Renal cortex interstitium (tissue), 11 donors: Measurements from ENCODE around the gene CARS2. TPM values are rescaled to one million over a fixed set of nuclear protein-coding genes. Genes with fewer than 3 reads are reported as not detected.
"Not testable (repeated sequence)": the region's sequence is repeated elsewhere in the genome, so short reads cannot be mapped to it uniquely, and the experiment has no call there.

Experiments
- DNase-seq, 11 donors: peaks; one replicate each; pipeline ENCODE4 v3.0.0-alpha.2; 2013; ENCODE audit warnings: low read depth in 9 of 11, low spot score in 4 of 11; ENCODE audit errors: extremely low read depth in 1 of 11
- polyA plus RNA-seq, 3 donors: library from polyadenylated mRNA; unstranded; fragments of 120-200 nt; gene quantifications; one replicate each; pipeline ENCODE4 v1.2.1, GENCODE V29; 2013; ENCODE audit not compliant: insufficient read length in 3 of 3

CARS2 gene
- polyA plus RNA-seq, 3 donors: 46.5 to 76.1 (median 73.0) TPM

DNA sequence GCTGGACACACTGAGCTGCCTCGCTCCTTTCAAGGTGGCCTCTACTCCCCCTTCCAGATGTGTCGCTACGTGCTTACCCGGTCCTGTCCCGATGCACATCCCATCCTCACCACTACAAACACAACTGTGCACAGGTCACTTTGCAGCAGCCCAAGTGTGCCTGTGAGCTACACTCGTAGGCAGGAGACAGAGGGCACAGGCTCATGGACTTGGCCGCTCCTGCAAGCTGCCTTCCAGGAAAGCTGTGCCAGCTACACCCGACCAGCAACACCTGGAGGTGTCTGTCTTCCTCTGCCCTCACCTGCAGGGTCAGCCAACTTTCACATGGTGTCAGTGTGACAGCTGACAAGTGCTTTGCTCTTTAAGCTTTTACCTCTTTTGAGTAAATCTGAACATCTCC is 15.4 kb downstream of the CARS2 start:
- no peak for DNase-seq

DNA sequence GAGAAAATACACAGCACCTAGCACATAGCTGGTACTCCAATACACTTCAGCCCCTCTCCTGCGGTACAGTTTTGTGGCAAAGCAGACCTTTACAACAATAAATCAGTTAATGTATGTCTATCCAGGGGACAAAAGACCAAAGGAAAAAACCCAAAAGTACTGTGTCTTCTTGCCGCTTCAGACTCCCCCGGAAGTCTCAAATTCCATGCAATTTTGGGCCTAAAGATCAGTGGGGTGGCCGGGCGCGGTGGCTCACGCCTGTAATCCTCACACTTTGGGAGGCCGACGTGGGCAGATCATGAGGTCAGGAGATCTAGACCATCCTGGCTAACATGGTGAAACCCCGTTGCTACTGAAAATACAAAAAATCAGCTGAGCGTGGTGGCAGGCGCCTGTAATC is 16.2 kb downstream of the CARS2 start:
- no peak for DNase-seq

DNA sequence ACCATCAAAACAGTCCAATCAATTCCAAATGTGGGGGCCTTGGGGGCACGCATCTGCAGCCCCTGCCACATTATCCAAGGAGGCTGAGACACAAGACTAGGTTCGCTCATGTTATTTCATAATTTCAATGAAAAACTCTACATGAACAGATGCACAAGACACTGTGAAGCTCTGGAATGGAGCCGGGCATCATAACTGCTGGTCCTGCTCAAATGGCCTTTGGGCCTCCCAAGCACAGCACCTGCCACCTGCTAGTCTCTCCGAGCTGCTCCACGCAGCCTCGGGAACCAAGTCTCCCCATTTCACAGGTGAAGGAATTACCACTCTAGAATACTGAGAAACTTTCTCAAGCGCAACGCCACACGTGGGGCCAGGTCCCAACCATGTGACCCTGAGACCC is 16.9 kb downstream of the CARS2 start:
- no peak for DNase-seq

DNA sequence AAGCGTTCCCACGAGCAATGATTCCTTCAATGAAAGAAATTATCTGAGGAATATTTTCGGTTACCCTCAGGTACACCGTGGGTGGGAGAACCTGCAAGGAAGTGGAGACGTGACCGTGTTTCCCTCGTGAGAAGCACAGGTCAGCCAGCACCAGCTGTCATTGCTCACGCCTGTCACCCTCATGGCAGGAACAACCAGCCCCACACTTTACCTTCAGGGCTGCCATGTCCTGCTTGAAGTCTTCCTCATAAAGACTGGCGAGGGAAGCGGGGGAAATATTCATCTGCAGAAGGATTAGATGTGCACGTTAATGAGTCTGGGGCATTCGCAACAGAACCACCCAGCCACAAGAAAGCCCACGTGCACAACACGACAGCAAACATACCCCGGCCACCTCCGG is 18.2 kb downstream of the CARS2 start:
- DNase-seq: no peak

DNA sequence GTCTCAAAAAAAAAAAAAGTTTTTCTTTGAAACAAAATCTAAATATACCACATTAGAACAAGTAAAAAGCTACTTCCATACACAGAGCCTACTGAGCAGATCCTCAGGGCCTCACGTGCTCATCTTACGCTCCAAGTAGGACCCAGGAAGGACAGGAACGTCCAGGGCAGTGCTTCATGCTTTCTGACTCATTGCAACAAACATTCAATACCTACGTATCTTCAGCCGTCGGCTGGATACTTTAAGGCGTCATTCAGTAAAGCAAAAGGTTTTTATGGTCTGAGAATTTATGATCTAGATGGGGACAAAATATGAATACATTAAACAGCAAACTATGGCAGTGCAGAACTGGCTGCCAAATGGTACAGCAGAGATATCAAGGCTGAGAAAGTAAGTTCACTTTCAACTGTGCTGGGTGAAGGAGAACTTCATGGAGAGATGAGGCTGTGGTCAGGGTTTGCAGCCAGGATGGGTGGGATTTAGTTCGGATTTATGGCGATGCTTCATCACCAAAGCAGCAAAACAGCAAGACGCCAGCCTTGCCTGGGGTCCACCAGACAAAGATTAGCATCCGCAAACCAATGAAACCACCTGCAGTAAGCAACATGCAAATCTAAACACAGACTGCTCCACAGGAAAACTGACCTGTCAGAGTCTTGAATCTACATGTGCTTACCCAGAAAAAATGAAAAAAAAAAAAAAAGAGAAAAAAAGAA is 20.5 kb downstream of the CARS2 start:
- DNase-seq: no peak

GRCh38 chr13:110684388-110685056 is 21.4 kb downstream of the CARS2 start:
- no peak for DNase-seq

- DNase-seq: no peak
These were observed 22.0 kb downstream of the CARS2 start for GRCh38 chr13:110683921-110684320.

- no peak for DNase-seq
These were observed 22.6 kb downstream of the CARS2 start for GRCh38 chr13:110683203-110683883.

DNA sequence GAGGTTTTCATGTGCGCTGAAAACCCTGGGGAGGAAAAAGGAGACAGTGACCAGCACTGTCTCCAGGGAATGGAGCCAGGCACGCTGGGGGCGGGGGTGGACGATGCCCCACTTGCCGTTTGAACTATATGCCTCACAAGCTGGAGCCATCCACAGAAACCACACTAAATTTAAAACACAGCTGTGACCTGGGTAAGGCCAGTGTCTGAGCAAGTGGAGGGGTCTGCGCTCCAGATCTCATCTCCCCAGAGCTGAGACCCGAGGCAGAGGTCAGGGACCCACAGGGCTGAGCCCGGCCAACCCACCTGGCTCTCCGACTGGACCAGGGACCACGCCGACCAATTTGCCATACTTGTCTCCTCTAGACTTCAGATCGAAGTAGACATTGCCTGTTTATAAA is 23.2 kb downstream of the CARS2 start:
- DNase-seq: no peak

DNA sequence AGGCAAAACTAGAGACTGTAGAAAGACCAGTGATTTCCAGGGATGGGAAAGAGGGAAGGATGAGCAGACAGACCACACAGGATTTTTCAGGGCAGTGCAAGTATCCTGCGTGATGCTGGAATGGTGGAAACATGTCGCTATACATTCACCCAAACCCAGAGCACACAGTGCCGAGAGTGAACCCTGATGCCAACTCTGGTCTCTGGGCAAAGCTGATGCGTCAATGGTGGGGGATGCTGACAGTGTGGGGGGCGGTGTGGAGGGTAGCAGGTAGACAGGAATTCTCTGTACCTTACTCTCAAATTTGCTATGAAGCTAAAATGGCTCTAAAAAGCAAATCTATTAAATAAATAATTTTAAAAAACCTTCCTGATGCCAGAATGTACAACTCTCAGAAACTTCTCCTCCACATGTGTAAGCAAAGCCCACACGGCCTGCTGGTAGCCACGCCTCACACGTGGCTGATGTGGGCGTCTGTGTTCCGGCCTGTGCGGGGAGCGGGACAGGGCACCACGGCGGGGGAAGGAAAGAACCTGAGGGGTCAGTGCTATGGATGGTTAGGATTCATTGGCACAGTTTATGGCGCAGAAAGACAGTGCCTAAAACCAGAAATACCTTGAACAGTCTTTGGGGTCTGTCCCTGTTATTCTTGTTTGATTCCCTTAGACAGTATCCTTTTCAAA is 23.9 kb downstream of the CARS2 start:
- no peak for DNase-seq

DNA sequence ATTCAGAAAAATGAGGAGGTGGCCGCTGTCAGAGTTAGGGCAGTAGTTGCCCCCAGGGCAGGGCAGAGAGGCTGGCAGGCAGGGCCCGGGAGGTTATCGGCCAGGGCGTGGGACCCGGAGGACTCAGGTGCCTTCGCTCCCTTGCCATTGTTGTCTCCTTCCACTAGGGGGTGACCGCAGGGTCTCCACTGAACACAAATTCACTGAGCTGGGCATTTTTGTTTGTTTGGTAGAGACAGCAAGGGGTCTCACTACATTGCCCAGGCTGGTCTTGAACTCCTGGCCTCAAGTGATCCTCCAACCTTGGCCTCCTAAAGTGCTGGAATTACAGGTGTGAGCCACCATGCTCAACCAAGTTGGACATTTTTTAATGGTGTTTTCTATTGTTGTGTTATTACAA is 25.1 kb downstream of the CARS2 start:
- DNase-seq: no peak

GRCh38 chr13:110677731-110678545 is 28.0 kb downstream of the CARS2 start:
- DNase-seq: no peak

- no peak for DNase-seq
These were observed 29.0 kb downstream of the CARS2 start for GRCh38 chr13:110676595-110677587.

DNA sequence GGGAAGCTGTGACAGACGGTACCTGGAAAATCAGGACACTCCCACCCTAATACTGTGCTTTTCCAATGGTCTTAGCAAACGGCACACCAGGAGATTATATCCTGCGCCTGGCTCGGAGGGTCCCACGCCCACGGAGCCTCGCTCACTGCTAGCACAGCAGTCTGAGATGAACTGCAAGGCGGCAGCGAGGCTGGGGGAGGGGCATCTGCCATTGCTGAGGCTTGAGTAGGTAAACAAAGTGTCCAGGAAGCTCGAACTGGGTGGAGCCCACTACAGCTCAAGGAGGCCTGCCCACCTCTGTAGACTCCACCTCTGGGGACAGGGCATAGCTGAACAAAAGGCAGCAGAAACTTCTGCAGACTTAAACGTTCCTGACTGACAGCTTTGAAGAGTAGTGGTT is 36.1 kb downstream of the CARS2 start:
- DNase-seq: not testable (repeated sequence)

DNA sequence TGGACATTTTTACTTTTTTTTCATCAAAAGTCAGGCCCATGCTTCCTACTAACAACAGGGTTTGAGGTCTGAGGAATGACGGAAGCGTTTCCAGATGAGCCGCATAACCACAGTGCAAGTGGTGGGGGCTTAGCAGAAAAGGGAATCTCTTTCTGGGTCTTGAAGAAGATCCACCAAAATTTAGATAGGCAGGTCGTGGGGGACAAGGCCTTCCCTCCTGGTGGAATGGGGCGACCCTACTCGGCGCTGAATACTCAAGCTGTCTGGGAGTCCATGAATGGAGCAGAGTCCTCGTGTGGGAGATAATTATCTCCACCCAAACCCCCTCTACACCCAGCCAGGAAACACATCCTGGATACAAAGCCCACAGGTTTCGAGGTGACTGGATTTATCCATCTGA is 36.9 kb downstream of the CARS2 start:
- no peak for DNase-seq

- no peak for DNase-seq
These were observed 39.7 kb downstream of the CARS2 start for GRCh38 chr13:110666255-110666533.

GRCh38 chr13:110665491-110666254 is 40.2 kb downstream of the CARS2 start:
- no peak for DNase-seq
